Stimulated activated CD8-positive, alpha-beta memory T cell treated with anti-CD3 and anti-CD28 coated beads, Interleukin-15, amount 100 ng/mL, for 24 hours (primary cell): ENCODE measurements around the gene ARG2.
"Not testable (repeated sequence)": the region's sequence is repeated elsewhere in the genome, so short reads cannot be mapped to it uniquely, and the experiment has no call there.

Source experiments
- DNase-seq: peaks from one replicate; pipeline ENCODE4 v3.0.0-alpha.2; 2020; ENCODE audit warnings: low read depth

Gene ARG2

DNA sequence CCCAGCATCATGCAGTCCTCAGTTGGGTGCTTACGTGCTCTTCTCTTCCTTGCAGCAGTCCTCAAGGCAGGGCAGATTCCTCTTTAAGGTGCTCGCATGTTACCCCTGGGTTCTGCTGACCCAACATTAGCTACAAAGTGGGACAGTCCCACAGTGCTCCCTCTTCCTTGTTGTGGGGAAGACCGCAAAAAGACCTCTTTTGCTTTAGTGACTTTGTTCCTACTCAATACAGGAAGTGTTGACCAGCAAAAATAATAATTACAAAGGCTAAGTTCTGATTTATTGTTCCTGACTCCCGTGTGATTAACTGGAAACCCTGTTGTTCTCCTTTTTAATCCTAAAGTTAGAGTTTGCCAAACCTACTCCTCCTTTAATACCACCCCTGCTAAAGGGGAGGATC, 33.4 kb upstream of the ARG2 start:
- DNase-seq, result no peak

DNA sequence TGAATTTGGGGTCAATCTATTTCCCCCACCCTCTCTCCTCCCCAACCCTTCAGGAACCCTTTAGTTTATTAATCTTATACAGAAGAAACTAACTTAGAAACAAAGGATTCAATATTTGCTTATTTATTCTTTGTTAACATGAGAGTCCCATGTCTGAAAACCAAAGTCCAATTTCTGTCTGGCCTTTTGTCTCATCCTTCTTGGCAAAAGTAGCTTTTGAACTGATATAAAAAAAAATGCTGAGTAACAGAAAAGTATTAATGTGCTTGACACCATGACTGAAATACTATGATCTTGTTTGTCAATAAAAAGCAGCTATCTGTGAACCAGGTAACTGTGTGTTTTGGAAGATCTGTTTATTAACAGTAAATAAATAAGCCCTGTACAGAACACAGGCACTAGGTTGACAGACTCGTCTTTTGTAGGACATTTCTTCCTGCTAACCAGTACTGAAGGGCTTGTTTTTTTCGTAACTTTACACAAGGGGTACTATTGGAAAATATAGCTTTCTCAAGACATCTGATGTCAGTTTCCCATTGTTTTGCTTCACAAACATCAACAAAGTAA, 30.4 kb upstream of the ARG2 start:
- DNase-seq, result no peak

DNA sequence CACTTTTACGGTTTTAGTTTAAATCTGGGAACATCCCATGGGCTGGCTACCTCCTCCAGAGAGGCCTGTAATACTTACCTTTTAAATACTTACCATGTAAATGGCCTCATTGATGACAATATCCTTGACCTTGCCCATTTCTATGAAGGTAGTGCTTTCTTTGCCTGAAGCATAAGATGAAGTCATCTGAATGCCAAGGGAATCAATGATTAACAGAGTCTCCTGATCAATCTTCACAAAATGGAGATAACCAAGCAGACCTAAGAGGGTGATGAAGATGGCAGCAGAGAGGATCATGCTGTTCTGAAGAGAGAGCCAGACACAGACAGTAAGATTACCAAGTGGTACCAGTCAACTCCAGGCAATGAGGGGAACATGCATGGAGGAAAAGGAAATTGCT, 26.1 kb upstream of the ARG2 start:
- DNase-seq, result not testable (repeated sequence)

DNA sequence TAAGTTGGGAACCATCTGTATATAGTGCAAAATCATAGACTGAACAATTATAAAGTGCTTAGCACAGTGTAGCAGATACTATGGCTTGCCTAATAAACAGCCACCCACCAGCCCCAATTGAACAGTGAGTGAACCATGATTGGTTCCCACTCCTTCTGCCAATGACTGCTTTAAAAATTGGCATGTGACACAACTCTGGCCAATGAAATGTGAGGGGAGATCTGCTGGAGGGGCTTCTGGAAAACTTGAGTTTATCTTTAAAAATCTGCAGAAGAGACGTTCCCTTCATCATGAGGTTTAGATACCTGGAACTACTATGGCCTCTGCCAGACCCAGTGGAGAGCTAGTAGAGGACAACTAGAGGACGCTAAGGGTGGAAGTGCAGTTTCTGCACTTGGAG, 24.3 kb upstream of the ARG2 start:
- no peak for DNase-seq

DNA sequence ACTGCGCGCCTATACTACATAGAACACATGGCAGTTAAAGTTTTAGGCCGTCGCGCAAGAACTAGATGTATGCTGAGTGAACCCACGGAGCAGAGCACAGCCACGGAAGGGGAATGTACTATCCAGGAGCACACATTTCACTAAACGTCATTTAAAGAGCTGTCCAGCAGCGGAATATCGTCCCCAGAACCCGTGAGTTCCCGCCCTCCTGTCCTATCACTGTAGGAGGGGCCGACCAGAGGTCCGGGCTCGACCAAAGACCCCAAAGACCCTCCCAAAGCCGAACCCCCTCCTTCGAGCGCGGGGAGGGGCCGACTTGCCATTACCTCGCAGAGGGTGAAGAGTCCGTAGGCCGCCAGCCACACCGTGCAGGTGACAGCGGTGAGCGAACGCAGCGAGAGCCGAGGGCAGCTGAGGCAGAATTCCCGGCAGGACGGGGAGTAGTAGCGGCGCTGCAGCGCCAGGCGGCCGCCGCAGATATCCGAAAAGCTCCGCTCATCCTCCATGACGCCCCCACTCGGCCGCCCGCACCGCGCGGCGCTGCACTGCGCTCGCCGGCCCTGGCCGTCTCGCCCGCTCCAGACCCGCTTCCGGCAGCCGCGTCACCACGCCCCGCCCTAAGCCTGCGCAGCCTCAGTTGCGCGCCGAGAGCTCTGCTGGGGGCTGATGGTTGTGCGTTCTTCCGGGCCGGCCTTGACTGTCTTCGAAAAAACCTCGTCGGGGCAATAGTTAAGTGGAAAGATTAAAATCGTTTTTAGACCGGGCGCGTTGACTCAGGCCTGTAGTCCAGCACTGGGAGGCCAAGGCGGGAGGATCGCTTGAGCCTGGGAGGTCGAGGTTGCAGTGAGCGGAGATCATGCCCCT, 19.8 kb upstream of the ARG2 start, which contains the start of gene PIGH:
Gene PIGH (minus strand): TSS at position 571 of the 864 bp plus-strand sequence. CDS start 65 bp downstream, at position 506.
- DNase-seq, result peak; percentile 89

DNA sequence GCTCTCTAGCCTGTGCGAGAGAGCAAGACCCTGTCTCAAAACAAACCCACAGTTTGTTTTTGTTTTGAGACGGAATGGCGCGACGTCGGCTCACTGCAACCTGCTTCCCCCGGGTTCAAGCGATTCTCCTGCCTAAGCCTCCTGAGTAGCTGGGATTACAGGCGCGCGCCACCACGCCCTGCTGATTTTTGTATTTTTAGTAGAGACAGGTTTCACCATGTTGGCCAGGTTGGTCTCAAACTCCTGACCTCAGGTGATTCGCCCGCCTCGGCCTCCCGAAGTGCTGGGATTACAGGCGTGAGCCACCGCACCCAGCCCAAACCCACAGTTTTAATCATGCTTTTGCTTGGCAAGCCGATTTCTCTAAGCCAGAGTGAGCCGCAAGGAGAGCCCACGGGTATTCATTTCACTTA, 19.2 kb upstream of the ARG2 start:
- DNase-seq, result not testable (repeated sequence)

DNA sequence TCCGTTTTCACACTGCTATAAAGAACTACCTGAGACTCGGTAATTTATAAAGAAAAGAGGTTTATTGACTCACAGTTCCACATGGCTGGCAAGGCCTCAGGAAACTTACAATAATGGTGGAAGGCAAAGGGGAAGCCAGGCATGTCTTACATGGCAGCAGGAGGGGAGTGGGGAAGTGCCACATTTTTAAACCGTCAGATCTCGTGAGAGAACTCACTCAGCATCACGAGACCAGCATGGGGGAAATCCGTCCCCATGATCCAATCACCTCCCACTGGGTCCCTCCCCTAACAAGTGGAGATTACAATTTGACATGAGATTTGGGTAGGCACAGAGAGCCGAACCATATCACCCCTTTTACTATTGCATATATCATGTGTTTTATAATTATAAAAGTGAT, 17.6 kb upstream of the ARG2 start:
- DNase-seq, result no peak

DNA sequence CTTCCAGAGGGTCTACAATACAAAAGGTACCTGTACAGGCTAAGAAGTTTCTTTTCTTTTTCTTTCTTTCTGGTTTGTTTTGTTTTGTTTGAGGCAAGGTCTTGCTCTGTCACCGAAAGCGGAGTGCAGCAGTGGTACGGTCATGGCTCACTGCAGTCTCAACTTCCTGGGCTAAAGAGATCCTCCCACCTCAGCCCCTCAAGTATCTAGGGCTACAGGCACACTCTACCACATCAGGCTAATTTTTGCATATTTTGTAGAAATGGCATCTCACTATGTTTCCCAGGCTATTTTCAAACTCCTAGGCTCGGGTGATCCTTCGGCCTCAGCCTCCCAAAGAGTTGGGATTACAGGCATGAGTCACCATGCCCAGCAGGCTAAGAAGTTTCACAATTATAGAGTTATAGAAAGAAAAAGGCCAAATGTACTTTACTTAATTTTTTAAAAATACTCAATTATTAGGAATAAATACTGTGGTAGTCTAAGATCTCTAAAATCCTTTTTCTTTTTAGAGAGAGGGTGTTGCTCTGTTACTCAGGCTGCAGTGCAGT, 16.6 kb upstream of the ARG2 start:
- DNase-seq, result no peak

DNA sequence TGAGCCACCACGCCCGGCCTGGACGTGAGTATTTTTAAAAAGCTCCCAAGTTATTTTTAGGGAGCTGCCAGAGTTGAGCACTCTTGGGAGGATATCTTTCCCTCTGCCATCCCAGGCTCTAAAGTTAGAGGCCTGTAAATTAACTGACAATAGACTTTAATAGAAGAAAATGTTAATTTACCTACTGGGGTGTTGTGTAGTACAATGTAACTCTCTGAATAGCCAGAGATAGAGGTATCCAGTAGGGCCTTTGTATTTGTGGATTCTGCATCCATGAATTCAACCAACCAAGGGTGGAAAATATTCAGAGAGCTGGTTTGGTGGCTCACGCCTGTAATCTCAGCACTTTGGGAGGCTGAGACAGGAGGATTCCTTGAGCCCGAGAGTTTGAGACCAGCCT, 12.1 kb upstream of the ARG2 start:
- DNase-seq, result no peak

DNA sequence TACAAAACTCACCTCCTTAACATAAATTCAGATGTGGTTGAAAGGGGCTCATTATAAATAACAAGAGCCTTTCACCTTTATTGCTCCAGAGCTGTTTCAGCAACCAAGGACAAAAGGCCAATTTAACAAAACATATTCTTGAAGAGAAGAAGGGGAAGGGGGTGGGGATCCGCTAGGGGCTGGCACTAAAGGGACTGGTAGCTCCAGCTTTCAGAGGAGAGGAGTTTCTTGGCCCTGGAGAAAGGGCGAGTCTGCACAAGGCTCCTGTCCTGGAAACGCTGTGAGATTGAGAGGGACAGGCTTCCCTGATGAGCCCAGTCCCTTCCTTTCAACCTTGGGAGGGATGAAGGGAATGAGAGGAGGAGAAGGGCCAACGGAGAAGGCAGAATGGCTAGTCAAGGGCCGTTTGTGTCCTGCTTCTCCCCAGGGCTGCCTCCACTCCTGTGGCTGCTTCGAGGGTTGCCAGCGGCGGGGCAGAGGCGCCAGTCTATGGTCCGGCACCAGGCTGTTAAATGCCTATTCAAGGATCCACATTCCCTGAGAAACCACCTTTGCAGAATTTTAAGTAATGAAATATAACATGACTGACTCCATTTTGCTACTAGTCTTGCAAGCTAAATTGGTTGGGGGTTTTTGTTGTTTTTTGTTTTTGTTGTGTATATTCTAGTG, 9.9 kb upstream of the ARG2 start:
- no peak for DNase-seq

DNA sequence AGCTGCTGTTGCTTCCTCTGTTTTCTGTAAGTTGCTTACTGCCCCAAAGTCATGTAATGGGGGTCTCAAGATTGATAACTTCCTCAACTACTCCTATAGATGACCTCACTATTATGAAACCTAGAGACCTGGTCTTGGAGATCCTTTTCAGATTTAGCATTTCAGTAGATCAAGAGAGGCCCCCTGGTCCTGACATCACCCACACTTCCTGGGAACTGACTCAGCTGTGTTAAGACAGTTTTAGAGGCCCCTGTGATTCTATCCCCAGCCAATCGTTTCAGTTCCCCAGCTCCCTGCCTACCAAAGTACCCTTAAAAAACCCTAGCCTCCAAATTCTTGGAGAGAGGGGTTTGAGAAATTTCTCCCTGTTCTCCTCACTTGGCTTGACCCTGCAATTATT, 9.2 kb upstream of the ARG2 start:
- no peak for DNase-seq

DNA sequence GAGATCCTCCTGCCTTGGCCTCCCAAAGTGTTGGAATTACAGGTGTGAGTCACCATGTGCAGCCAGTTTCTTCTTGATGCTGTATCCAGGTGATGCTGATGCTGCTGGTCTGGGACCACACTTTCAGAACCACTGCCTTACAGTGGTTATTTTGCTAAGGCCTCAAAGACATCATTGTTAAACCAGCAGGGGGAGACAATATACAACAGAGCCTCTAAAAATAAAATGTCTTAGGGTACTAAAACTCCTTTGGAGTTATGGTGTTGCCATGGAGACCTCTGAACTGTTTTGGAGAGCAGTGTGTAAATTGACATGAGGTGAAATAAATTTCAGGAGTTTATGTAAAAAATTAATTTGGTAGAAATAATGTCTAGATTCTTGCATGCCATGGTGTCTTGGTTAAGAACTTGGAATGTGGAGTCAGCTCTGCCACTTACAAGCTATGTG, 1.1 kb upstream of the ARG2 start:
- no peak for DNase-seq

DNA sequence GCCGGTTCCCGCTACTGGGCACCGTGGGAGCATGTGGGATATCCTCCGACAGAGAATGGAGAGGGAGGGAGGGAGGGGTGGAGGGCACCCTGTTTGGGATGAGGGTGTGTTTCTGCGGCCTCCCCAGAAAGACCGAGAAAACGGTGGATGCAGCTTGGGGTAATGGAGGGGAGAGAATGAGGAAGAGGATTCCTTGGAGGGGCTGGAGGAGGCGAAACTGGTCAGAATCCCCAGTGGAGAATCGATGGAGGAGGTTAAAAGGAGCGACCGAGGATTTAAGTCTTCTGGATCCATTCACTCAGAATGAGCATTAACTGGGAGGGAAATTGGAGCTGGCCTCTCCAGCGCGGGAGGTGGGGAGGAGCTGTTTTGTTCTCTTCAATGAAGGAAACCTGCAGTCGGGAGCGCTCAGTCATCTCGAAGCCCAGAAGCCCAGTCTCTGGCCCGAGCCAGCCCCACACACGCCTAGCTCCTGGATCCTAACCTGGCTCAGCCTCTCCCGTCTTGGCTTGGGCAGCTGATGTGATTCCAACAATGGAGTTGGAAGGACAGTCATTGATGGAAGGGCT, 581 bp downstream of the ARG2 start:
- DNase-seq, result no peak

DNA sequence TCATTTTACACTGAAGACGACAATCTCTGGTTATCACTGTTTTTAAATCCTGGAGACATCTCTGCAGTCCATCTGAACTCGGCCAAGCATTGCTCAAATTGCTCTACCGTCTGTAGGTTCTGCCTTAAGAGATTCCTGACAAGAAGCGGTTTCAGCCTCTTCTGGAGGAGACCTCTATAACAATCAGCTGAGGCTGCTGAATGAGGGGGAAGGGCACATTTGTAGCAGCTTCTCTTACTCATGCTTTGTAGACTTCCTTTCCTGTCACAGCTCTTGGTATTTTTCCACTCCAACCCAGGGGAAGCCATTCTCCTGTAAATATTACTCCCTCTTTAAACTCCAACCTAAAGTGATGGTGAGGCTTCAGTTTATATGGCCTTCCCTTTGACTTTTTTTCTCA, 3.0 kb downstream of the ARG2 start:
- no peak for DNase-seq

DNA sequence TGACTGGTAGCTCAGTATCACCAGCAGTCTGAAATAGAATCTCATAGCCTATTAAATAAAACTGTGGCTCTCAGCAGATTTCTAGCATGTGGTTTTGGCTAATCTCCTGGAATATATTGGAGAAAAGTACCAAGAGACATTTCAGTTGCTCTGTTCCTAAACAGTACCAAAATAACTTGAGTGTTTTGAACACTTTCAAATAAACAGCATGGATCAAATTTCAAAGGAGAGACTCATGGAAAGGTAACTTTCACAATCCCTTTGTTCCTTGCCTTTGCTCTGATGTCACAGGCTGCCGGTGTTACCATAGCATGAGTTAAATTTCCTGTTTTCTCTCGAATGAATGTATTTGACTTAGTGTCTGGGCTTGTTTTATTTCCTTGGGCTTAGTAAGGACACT, 3.4 kb downstream of the ARG2 start:
- DNase-seq, result no peak

DNA sequence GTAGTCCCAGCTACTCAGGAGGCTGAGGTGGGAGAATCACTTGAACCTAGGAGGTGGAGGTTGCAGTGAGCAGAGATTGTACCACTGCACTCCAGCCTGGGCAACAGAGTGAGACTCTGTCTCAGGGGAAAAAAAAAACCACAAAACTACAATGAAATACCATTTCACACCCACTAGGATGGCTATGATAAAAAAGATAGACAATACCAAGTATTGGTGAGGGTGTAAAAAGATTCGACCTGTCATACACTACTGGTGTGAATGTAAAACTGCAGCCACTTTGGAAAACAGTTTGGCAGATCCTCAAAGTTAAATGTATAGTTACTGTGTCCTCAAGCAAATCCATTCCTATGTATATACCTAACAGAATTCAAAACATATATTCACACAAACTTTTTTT, 6.4 kb downstream of the ARG2 start:
- DNase-seq, result not testable (repeated sequence)

DNA sequence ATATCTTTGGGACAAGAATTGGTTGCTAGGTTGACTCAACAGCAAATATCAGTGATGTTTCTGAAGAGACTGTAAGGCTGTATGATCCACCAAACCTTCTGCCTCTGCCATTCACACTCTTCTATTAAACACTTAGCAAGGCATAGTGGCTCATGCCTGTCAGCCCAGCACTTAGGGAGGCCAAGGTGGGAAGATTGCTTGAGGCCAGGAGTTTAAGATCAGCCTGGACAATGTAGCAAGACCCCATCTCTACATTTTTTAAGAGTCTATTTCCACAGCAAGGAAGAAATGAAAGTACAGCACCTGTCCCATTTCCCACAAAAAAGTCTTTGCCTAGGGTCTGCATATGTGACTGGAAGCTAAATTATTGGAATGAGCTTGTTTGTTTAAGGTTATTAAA, 7.8 kb downstream of the ARG2 start:
- no peak for DNase-seq

DNA sequence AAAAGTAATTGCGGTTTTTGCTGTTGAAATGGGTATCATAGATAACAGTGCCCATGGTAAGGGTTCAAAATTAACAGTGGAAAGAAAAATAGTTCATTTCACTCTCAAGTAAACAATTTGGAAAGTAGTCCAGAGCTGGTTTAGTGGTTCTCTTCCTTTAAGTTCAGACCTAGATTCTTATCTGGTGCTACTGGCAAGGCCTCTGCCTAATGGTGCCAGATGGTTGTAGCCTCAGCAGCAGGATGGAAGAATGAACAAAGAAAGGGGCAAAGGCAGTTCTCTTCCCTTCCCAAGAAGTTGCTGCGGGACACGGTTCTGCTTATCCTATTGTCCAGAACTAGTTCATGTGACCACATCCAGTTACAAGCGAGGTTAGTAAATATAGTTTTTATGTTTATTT, 10.5 kb downstream of the ARG2 start:
- DNase-seq, result no peak

DNA sequence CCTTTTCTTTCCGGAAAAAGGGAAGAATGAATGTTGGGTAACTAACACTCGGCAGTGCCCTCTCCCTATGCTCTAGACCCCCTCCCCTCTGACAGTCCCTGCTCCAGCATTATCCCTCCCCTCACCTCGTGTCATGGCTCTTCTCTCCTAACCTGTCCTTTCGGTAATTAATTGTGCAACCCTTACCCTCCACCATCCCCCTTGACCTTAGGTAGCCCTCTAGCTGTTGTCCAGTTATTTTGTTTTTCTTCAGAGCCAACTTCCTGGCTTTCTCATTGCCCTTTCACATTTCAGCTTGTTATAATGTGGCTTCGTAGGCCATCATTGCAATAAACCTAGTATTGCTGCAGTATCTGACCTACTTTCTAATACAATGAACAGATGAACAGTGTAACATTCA, 11.2 kb downstream of the ARG2 start:
- no peak for DNase-seq

DNA sequence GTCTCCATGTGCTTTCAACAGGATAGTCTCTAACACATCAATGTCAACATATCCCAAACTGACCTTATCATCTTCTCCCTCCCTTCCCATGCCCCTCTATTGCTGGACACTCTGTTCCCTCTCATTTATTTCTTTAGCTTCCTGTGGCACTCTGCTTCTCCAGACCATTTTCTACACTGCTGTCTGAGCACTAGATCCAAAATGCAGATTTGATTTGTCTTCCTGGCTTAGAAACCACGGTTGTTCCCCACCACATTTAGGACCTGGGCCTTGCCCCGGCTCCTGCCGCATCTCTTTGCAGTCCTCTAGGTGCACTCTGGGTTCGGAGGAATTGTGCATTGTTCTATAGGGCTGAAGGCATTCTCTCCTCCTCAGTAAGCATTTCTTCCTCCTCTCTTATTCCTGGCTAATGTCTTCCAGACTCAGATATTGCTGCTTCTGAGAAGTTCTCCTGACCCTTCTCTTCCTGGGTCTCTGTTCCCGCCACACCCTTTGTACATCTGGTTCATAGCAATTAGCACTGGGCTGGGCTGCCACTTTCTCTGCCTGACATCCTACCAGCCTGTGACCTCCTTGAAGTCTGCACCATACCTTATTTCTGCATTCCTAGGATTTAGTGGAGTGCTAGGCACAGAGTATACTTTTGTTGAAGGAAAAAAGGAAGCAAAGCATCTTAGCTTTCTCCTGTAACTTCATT, 13.9 kb downstream of the ARG2 start:
- no peak for DNase-seq

DNA sequence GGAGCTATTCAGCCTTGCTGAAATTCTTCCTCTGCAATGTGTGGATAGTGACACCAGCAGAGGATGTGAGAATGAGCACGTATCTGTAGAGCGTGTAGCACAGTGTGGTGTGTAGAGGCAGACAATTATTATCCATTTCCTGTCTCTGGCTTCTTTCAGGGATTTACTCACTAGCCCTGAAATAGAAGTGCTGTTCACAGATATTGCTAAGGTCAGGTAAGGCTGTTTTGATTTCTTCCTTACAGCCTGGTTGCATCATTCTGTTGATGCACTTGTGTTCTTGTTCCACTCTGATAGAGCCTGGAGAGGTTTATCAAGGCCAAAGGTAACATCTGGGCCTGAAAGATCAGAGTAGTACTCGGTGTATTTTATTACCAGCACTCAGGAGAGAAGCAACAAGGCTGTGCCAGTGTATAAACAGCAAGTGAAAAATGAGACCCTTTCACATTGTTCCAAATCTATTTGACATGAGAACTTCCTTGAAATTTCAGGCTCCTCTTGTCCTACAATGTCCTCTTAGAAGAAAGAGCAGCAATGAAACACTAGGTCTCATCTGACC, 16.7 kb downstream of the ARG2 start:
- DNase-seq, result no peak

DNA sequence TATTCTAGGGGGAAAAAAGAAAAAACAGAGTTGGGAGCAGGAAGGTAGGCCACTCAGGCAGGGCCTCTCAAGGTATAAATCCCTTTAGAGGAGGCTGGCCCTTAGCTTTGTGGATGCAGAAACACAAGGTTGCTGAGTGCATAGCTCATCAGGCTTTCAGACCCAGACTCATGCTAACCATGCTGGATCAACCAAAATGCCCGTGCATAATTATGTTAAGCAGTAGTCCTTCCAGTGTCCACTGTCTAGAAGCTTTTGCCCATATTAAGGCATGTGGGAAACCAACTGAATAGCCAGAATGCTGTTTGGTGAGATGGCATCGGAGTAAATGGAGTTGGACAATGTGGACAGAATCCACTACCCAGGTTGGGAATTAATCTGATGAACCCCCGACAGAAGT, 18.9 kb downstream of the ARG2 start:
- DNase-seq, result no peak
